Endothelial cell of coronary artery (primary cell): Measurements from ENCODE around the gene GFER. TPM values are rescaled to one million over a fixed set of nuclear protein-coding genes. Genes with fewer than 3 reads are reported as not detected.

Experiments
- total RNA-seq: library from RNA; depleted of rRNA; stranded (reverse); fragments of >200 nt; gene quantifications from 2 replicates; pipeline ENCODE4 v1.2.3, GENCODE V29; 2014

Gene GFER
- 12.8 and 14.6 TPM in 2 replicates for total RNA-seq

DNA sequence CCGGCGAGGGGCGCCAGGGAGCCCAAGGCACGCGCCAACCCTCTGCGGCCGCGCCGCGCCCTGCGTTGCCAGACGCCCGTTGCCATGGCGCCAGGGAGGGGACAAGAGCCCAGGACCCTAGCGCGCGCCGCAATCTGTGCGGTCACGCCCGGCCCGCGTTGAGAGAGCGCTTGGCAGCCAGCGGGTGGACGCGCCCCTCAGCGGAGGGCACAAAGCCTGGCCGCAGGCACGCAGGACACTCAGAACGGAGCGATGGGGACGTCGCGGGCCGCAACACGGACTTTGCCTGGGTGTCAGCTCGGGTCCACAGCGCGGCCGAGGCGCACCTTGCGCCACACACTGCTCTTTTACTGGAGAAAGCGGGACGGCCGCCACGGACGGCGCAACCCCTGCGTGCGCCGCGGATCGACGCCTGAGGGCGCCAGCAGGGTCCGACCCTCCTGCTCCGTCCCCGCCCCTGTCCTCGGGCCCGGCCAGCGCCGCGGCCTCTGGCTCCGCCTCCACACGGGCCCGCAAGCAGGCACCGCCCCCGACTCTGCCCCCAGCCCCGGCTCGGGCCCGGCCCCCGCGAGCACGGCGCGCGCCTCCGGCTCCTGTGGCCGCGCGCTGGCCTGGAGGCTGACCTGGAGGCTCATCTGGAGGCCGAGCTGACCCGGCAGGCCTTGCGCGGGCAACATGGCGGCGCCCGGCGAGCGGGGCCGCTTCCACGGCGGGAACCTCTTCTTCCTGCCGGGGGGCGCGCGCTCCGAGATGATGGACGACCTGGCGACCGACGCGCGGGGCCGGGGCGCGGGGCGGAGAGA, at the start of gene GFER:
Gene GFER, plus strand, starts transcription at position 650 of the 803 bp plus-strand sequence. Its CDS starts 26 bp downstream, at position 676.

DNA sequence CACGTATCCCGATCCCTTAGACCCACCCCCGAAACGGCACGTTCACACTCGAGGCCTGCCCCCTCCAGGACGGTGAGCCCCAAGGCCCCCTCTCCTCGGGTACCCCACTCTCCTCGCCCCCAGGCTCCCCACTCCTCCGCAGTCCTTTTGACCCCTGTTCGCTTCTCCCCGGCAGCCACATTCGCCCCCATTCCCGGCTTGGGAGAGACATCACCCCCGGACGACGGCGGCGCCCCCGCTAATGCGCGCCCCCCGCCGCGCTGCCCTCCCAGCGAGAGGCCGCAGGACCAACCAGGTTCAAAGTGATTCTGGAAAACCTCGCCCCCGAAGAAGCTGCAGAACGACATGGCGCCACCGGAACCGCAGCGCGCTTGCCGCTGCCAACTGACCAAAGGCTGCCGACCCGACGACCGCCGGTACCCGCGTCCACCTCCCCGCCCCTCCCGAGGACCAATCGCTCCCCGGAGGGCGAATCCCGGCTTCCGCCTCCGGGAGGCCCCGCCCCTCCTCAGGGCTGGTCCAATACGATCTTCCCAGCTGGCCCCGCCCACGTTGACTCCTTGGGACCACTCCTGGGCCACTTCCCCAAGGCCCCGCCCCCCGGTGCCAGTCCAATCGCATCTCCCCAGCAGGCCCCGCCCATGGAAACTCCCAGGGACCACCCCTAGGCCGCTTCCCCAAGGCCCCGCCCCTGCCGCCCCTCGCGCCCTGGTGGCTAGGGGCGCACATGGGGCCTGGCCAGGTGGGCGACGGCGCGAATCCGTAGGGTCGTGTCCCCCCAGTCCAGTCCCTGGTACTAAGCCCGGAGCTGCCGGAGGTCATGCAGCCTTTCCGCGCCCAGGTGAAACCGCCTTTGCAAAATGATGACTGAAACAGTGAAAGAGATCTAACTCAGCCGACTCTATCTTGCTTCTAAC, 40.9 kb upstream of the GFER start, which contains the start of gene MSRB1:
Gene MSRB1, minus strand, starts transcription at position 390 of the 917 bp plus-strand sequence. Its CDS starts 43 bp downstream, at position 347.

DNA sequence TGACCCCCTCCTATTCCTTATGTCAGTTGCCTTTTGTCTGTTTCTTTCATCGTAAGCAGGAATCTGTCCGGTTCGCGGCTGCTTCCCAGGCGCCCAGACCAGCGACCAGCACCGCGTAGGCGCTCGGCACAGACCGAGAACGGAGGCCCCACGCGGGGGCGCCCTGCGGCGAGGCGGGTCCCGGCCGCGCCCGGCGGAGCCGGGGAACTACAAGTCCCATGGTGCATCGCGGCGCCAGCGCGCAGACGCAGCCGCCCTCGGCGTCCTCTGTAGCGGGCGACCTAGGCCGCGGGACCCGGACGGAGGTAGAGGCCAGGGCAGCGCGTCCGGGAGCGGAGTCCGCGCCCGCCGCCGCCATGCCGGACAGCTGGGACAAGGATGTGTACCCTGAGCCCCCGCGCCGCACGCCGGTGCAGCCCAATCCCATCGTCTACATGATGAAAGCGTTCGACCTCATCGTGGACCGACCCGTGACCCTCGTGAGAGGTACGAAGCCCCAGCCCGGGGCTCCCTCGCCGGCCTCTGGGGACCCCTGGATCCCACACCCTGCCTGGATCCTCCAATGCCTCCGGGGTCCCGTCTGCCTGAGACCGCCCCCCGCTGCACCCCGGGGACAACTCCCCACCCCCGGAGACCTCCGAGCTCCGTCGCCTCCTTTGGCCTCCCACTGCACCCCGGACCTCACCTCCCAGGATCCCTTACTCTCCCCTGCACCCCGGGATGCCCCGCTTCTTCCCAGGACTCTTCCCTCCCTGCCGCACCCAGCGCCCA, 24.5 kb upstream of the GFER start, which contains the start of gene NDUFB10:
Gene NDUFB10, plus strand, starts transcription at position 270 of the 771 bp plus-strand sequence. Its CDS starts 87 bp downstream, at position 357.

DNA sequence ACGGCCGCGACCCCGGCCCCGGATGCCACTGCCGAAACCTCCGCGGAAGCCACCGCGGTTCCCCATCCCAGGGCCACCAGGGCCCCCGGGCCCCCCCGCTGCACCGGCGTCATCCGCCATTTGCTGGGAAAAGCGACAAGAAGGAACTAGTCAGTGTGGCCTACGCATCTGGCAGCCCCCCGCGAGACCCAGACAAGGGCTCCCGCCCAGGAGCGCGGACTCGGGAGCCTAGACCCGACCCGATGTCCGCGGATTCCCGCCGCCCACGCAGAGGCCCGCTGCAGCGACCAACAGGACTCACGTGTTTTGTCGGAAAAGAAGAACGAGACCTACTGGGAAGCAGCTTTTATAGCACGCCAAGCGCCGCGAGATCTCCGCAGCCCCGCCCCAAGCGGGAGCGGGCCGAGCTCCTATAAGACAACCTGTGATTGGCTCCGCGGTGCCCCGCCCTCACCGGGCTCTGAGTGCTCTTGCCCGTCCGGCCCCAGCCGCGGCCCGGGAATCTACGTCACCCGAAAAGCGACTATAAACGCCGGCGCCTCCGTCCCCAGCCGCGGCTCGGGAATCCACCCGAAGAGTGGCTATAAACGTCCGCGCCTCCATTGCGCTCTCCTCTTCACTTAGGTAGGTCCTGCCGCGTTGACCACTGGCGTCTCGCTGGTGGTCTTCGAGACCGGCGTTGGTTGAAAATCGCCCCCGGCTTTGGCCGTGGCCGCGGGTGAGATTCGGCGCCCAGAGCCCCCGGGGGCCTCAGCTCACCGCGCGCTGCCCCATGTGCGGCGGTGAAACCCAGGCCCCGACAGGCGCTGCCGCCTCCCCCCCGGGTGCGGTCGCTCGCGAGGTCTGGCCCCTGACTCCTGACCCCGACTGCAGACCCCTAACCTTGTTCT, 19.2 kb upstream of the GFER start, which contains the start of gene RPS2:
Gene RPS2, minus strand, starts transcription at position 321 of the 890 bp plus-strand sequence. Its CDS starts 201 bp downstream, at position 120.

DNA sequence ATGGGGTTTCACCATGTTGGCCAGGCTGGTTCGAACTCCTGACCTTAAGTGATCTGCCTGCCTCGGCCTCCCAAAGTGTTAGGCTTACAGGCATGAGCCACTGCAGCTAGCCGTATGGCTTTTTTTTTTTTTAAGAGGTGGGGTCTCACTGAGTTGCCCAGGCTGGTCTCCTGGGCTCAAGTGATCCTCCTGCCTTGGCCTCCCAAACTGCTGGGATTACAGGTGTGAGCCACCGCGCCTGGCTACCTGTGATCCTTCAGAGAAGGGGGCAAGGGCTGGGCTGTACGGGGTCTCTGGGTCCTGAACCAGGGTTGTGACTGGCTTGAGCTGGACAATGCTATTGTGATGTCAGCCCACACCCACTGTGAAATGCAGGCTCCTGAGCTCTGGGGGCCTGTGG, 17.5 kb upstream of the GFER start, which contains the start of gene RNF151:
Gene RNF151, plus strand, starts transcription at position 397 of the 400 bp plus-strand sequence. CDS start 26 bp downstream, outside the sequence.

DNA sequence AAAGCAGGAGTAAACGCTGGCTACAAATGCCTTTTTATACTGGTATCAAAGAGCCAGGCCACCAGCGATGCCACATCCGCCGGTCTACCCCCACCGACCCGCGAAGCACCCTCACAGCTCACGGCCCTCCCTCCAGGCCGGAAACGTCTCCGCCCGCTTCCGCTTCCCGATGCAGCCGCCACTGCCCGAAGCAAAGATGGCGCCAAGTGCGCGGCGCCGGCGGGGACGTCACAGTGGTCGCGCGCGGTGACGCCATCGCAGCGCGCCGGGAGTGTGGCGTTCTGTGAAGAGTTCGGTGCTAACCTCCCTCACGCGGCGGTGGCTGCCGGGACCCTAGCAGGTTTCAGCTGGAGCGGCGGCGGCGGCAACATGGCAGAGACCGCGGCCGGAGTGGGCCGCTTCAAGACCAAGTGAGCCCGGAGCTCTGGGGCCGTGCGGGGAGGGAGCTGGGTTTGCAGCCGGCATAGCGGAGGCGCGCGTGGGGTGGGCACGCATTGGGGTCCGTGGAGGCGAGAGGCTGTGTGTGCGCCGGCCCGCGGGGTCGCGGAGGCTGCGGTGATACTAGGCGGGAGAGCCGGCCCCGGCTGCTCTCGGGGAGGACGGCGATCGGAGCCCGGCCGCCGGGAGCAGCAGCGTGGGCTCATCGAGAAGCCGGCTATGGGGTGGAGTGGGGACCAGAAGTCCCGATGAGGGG, 12.1 kb upstream of the GFER start, which contains the start of gene TBL3:
Gene TBL3, plus strand, starts transcription at position 258 of the 694 bp plus-strand sequence. Its CDS starts 112 bp downstream, at position 370.

DNA sequence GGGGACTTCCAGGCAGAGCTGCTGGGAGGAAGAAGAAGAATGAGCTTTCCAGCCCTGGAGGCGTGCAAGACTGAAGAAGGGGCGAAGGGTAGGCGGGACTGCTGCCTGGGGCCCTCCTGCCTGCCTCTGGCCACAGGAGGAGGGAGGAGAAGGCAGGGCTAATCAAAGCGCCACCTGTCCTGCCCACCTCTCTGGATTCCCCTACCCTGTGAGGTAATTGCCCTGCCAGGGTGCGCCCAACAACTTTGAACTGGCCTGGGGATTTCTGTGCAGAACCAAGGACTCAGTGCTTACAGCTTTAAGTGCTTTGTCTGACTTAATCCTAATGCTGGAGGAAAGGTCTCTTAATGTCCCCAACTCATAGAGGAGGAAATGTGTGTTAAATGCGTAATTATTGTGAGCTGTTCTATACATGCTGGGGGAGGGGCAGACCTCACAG, 2.6 kb upstream of the GFER start, which contains the start of gene NOXO1:
Gene NOXO1, minus strand, starts transcription at position 72 of the 439 bp plus-strand sequence. CDS start 290 bp downstream, outside the sequence.

DNA sequence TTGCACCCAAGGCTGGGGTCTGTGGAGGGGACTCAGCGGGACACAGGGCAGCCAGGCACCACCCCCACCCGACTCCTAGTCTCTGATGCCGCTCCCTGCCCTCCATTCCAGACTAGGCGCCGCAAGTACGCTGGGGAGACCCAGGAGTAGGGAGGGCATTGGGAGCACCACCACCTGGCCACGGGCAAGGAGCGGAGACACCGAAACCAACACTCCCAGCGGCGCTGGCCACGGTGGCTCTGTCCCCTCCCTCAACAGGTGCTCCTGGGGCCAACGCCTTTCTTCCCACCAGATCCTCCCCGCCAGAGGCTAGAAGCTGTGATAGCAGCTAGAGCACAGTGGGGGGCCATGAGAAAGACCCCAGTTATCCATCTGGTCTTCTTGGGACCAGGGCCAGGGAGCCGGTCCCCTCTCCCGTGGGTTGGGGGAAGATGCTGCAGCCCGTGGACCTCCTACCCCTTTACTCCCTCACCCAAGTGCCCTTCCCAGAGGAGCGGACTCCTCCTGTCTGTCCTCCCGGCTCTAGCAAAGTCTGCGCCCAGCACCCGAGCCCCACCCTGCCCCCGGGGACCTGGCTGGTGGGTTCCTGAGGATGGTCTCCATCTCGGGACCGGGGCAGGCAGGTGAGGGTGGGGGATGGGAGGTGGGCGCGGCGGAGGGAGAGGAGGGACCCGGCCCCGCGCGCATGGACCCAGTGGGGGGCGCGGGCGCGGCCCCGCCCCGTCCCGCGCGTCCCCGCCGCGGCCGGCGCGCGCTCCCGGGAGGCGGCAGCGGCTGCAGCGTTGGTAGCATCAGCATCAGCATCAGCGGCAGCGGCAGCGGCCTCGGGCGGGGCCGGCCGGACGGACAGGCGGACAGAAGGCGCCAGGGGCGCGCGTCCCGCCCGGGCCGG, 5.5 kb downstream of the GFER start, which contains the start of gene SYNGR3:
Gene SYNGR3, plus strand, starts transcription at position 762 of the 892 bp plus-strand sequence. CDS start 133 bp downstream, outside the sequence.

DNA sequence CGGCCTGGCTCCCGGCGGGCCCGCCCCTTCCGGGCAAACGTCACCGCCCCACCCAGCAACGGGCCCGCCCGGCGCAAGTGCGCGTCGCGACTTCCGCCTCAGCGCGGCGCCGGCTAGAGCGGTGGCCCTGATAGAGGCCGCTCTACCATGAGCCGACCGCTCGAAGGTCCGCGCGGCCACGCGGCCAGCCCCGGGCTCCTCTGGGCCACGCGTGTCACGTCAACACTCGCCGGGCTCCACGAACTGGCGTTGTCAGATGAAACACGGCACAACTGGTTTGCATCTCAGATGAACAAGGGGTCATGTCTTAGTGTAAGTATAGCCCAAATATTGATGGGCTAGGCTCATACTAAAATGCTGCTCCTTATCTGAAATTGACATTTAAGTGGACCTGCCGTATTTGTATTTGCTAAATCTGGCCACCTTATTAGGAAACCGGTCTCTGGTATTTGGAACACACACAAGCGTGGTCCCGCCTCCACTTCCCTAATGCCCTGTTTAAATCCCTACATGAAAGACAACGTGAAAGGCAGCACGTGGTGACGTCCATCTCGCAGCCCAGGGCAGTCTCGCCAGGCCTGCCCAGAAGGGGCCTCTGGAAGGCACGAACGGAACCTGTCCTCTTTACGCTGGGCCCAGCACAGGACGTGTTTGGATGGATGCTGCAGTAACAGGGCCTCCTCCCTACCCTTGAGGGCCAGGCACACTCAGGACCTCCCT, 26.0 kb downstream of the GFER start, which contains the start of gene ZNF598:
Gene ZNF598, minus strand, starts transcription at position 31 of the 720 bp plus-strand sequence.

DNA sequence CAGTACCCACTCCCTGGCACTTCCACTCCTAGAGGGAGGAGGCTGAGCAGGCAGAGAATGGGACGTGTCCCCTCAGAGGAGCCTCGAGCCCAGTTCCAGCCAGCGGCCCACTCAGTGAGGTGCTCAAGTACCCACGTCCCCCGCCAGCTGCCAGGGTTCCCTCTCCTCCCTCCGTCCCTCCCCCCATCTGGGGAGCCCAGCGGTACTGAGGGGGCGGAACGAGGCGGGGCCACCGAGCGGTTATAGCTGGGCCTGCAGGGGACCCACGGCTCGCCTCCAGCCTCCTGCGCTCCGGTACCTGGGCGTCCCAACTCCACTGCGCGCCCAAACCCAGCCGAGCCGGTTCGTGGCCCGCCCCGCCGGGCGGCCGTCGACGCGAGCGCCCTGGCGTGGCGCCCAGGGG, 35.5 kb downstream of the GFER start, which contains the start of gene NPW:
Gene NPW, plus strand, starts transcription at position 268 of the 403 bp plus-strand sequence.

DNA sequence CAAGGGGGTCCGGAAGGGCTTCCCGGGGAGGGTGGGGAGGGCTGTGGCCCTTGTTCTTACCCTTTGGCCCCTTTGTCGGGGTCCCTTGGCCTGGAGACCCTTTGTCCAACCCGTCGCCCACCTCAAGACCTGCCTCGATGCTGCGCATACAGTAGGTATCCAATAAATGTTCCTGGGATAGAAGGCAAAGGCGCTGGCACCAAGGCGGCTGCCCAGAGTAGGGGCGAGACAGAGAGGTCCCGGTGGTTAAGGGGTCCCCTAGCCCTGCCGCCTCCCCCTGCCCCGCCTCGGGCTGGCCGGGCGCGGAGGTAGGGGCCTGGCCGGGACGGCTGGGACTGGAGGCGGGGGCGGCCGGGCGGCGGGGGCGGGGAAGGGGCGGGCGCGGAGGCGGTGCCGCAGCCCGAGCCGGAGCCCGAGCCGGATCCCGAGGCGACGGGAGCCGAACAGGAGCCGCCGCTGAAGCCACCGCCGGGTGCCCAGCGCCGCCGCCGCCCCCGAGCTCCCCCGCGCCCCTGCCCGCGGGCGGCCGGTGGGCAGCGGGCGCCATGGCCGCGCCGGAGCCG, 42.5 kb downstream of the GFER start, which contains the start of gene NHERF2:
Gene NHERF2, plus strand, starts transcription at position 442 of the 563 bp plus-strand sequence. Its CDS starts 104 bp downstream, at position 546.

Other genes with a start within 250 kb of the GFER start
- 32.7 and 53.0 TPM in 2 replicates for gene NME3, start 212.7 kb upstream of the GFER start, total RNA-seq
- 4.7 and 11.7 TPM in 2 replicates for gene EME2, start 211.4 kb upstream of the GFER start, total RNA-seq
- gene MRPS34, start 211.1 kb upstream of the GFER start, total RNA-seq = 107 and 111 TPM in 2 replicates
- gene SPSB3, start 201.6 kb upstream of the GFER start, total RNA-seq = 38.5 and 53.4 TPM in 2 replicates
- gene NUBP2, start 201.2 kb upstream of the GFER start, total RNA-seq = 73.8 and 74.3 TPM in 2 replicates
- not detected in 2 replicates for gene IGFALS, start 190.5 kb upstream of the GFER start, total RNA-seq
- gene HAGH, start 157.4 kb upstream of the GFER start, total RNA-seq = 74.0 and 91.0 TPM in 2 replicates
- gene FAHD1, start 157.0 kb upstream of the GFER start, total RNA-seq = 132 and 143 TPM in 2 replicates
- under 0.01 TPM in 1 of 2 replicates, not detected in the other for gene MEIOB, start 112.0 kb upstream of the GFER start, total RNA-seq
- not detected in 2 replicates for gene HS3ST6, start 65.8 kb upstream of the GFER start, total RNA-seq
- 5.8 and 8.2 TPM in 2 replicates for gene MSRB1, start 41.0 kb upstream of the GFER start, total RNA-seq
- gene RPL3L, start 29.5 kb upstream of the GFER start, total RNA-seq = not detected in 2 replicates
- gene NDUFB10, start 24.7 kb upstream of the GFER start, total RNA-seq = 149 and 206 TPM in 2 replicates
- 3,397 and 3,624 TPM in 2 replicates for gene RPS2, start 19.4 kb upstream of the GFER start, total RNA-seq
- not detected in 2 replicates for gene RNF151, start 17.3 kb upstream of the GFER start, total RNA-seq
- gene TBL3, start 12.1 kb upstream of the GFER start, total RNA-seq = 45.6 and 49.4 TPM in 2 replicates
- not detected in 2 replicates for gene NOXO1, start 2.7 kb upstream of the GFER start, total RNA-seq
- gene SYNGR3, start 5.8 kb downstream of the GFER start, total RNA-seq = 2.0 and 2.9 TPM in 2 replicates
- 17.7 and 23.6 TPM in 2 replicates for gene ZNF598, start 25.6 kb downstream of the GFER start, total RNA-seq
- gene NPW, start 35.6 kb downstream of the GFER start, total RNA-seq = 0.18 and 0.38 TPM in 2 replicates
- 63.8 and 66.9 TPM in 2 replicates for gene NHERF2, start 42.7 kb downstream of the GFER start, total RNA-seq
- 49.3 and 52.5 TPM in 2 replicates for gene NTHL1, start 63.6 kb downstream of the GFER start, total RNA-seq
- gene TSC2, start 63.8 kb downstream of the GFER start, total RNA-seq = 44.4 and 54.6 TPM in 2 replicates
- gene PKD1, start 151.7 kb downstream of the GFER start, total RNA-seq = 38.1 and 102 TPM in 2 replicates
- gene RAB26, start 164.4 kb downstream of the GFER start, total RNA-seq = 0.75 and 1.3 TPM in 2 replicates
- gene TRAF7, start 171.6 kb downstream of the GFER start, total RNA-seq = 88.0 and 89.5 TPM in 2 replicates
- gene CASKIN1, start 212.4 kb downstream of the GFER start, total RNA-seq = 0.19 and 0.54 TPM in 2 replicates
- gene MLST8, start 221.3 kb downstream of the GFER start, total RNA-seq = 13.2 and 19.7 TPM in 2 replicates
- 1.6 and 2.4 TPM in 2 replicates for gene BRICD5, start 226.7 kb downstream of the GFER start, total RNA-seq
- gene PGP, start 230.6 kb downstream of the GFER start, total RNA-seq = 14.3 and 16.6 TPM in 2 replicates
- 29.4 and 32.5 TPM in 2 replicates for gene E4F1, start 239.4 kb downstream of the GFER start, total RNA-seq